ENCODE measurements around the gene PANK4.
"Not testable (repeated sequence)": the region's sequence is repeated elsewhere in the genome, so short reads cannot be mapped to it uniquely, and the experiment has no call there.

PANK4 gene

GRCh38 chr1:2525920-2526823, at the start of gene PANK4:
TSS of gene PANK4 (minus strand) at chr1:2526596. CDS start at chr1:2526587, 9 bp downstream.
- FAIRE-seq: no peak

- FAIRE-seq: no peak
Observed at GRCh38 chr1:2574350-2574749, 48.0 kb upstream of the PANK4 start.

GRCh38 chr1:2573250-2573920, 47.0 kb upstream of the PANK4 start:
- no peak for FAIRE-seq

- FAIRE-seq: no peak
Observed at GRCh38 chr1:2571348-2571747, 45.0 kb upstream of the PANK4 start.

GRCh38 chr1:2570332-2570731, 43.9 kb upstream of the PANK4 start:
- FAIRE-seq: no peak

GRCh38 chr1:2569703-2570102, 43.3 kb upstream of the PANK4 start:
- not testable (repeated sequence) for FAIRE-seq

- no peak for FAIRE-seq
Observed at GRCh38 chr1:2569060-2569459, 42.7 kb upstream of the PANK4 start.

GRCh38 chr1:2568187-2568816, 41.9 kb upstream of the PANK4 start:
- not testable (repeated sequence) for FAIRE-seq

- FAIRE-seq: no peak
Observed at GRCh38 chr1:2567083-2567679, 40.8 kb upstream of the PANK4 start.

GRCh38 chr1:2566101-2567045, 40.0 kb upstream of the PANK4 start:
- no peak for FAIRE-seq

GRCh38 chr1:2564815-2565374, 38.5 kb upstream of the PANK4 start:
- no peak for FAIRE-seq

- FAIRE-seq: no peak
Observed at GRCh38 chr1:2564006-2564814, 37.8 kb upstream of the PANK4 start.

GRCh38 chr1:2563205-2563604, 36.8 kb upstream of the PANK4 start:
- FAIRE-seq: no peak

GRCh38 chr1:2561898-2562895, 35.8 kb upstream of the PANK4 start:
- FAIRE-seq: no peak

GRCh38 chr1:2561446-2561845, 35.0 kb upstream of the PANK4 start:
- FAIRE-seq: no peak

- no peak for FAIRE-seq
Observed at GRCh38 chr1:2560299-2561073, 34.1 kb upstream of the PANK4 start.

GRCh38 chr1:2559509-2560298, 33.3 kb upstream of the PANK4 start:
- no peak for FAIRE-seq

GRCh38 chr1:2558861-2559260, 32.5 kb upstream of the PANK4 start:
- FAIRE-seq: no peak

Measured in TTC549 (cell line).